GM23338 (cell line): ENCODE results near the gene PRKAR1B. TPM values are rescaled to one million over a fixed set of nuclear protein-coding genes. Genes with fewer than 3 reads are reported as not detected.

Experiments
- ATAC-seq: fragments of 200-7000 bp; cut with Tn5 transposase; 3 replicates; pipeline ENCODE4 v1.9.1; 2020
- DNase-seq: peaks from one replicate; pipeline ENCODE4 v3.0.0-alpha.2; 2015; ENCODE audit warnings: low spot score
- H2AFZ ChIP-seq: fragments of 200-600 bp; sonication (generic); 2 replicates; pipeline ENCODE4 v1.8.0; 2016; ENCODE audit warnings: antibody characterized with exemption, mild to moderate bottlenecking, moderate library complexity
- H3F3A ChIP-seq: fragments of 200-600 bp; sonication (generic); replicated peaks from 2 replicates; pipeline ENCODE4 v1.8.0; 2017; ENCODE audit warnings: antibody characterized with exemption, mixed run types, low read depth
- H3K27ac ChIP-seq: fragments of 200-600 bp; sonication (generic); 2 replicates; pipeline ENCODE4 v1.6.1; 2016; ENCODE audit warnings: low read depth
- H3K27me3 ChIP-seq: fragments of 200-600 bp; sonication (generic); 2 replicates; pipeline ENCODE4 v1.8.0; 2016; ENCODE audit warnings: mild to moderate bottlenecking, mixed run types, moderate library complexity; ENCODE audit not compliant: insufficient read depth
- H3K36me3 ChIP-seq: fragments of 200-600 bp; sonication (generic); 2 replicates; pipeline ENCODE4 v1.8.0; 2016; ENCODE audit warnings: mild to moderate bottlenecking; ENCODE audit not compliant: insufficient read depth
- H3K4me1 ChIP-seq: fragments of 200-600 bp; sonication (generic); 2 replicates; pipeline ENCODE4 v1.8.0; 2016; ENCODE audit warnings: mild to moderate bottlenecking, moderate library complexity; ENCODE audit not compliant: insufficient read depth
- H3K4me2 ChIP-seq: fragments of 200-600 bp; sonication (generic); 2 replicates; pipeline ENCODE4 v1.7.1; 2017; ENCODE audit warnings: mixed run types
- H3K4me3 ChIP-seq: fragments of 200-600 bp; sonication (generic); 2 replicates; pipeline ENCODE4 v1.6.1; 2016; ENCODE audit warnings: mixed run types
- H3K79me2 ChIP-seq: fragments of 200-600 bp; sonication (generic); replicated peaks from 2 replicates; pipeline ENCODE4 v1.8.0; 2017; ENCODE audit warnings: mild to moderate bottlenecking; ENCODE audit not compliant: insufficient read depth
- H3K9me2 ChIP-seq: fragments of 200-600 bp; sonication (generic); 2 replicates; pipeline ENCODE4 v1.8.0; 2017; ENCODE audit not compliant: insufficient read depth
- H4K20me1 ChIP-seq: fragments of 200-600 bp; sonication (generic); replicated peaks from 2 replicates; pipeline ENCODE4 v1.8.0; 2017; ENCODE audit warnings: mild to moderate bottlenecking; ENCODE audit not compliant: insufficient read depth
- H3K27ac Mint-ChIP-seq: 2 replicates; pipeline ENCODE4 v1.8.0; 2020; ENCODE audit warnings: inconsistent platforms, mild to moderate bottlenecking, moderate library complexity, mixed read lengths
- H3K27me3 Mint-ChIP-seq: 3 replicates; pipeline ENCODE4 v1.8.0; 2022; ENCODE audit warnings: low read depth, mild to moderate bottlenecking, moderate library complexity, mixed read lengths, inconsistent platforms; ENCODE audit not compliant: insufficient read depth, poor library complexity
- H3K36me3 Mint-ChIP-seq: 3 replicates; pipeline ENCODE4 v1.8.0; 2021; ENCODE audit warnings: low read depth, mild to moderate bottlenecking, inconsistent platforms, moderate library complexity, mixed read lengths
- H3K4me1 Mint-ChIP-seq: 3 replicates; pipeline ENCODE4 v1.8.0; 2020; ENCODE audit warnings: mild to moderate bottlenecking, inconsistent platforms, mixed read lengths
- H3K4me3 Mint-ChIP-seq: 3 replicates; pipeline ENCODE4 v1.8.0; 2021; ENCODE audit warnings: moderate library complexity, mild to moderate bottlenecking, inconsistent platforms, mixed read lengths
- H3K9me3 Mint-ChIP-seq: 3 replicates; pipeline ENCODE4 v1.8.0; 2020; ENCODE audit warnings: moderate library complexity, mild to moderate bottlenecking, inconsistent platforms, mixed read lengths
- CREB1 ChIP-seq: fragments of 250-450 bp; sonication (Bioruptor Pico); IDR thresholded peaks from 2 replicates; pipeline ENCODE4 v1.5.0; 2020; ENCODE audit warnings: low read depth, mild to moderate bottlenecking, moderate library complexity
- CTCF ChIP-seq, 2 experiments: fragments of 200-600 bp in 1 of 2; sonication (generic) in 1 of 2; conservative IDR thresholded peaks; 2 replicates each; pipeline versions ENCODE4 v1.5.1 to v1.6.1; 2016 to 2017; ENCODE audit warnings: antibody characterized with exemption in 2 of 2, low read depth in 2 of 2, mild to moderate bottlenecking in 2 of 2, moderate library complexity in 1 of 2
- EZH2 ChIP-seq: fragments of 200-600 bp; sonication (generic); IDR thresholded peaks from one replicate; pipeline ENCODE4 v1.8.0; 2017; ENCODE audit warnings: antibody characterized with exemption, mild to moderate bottlenecking, low read depth; ENCODE audit not compliant: unreplicated experiment
- EZH2phosphoT487 ChIP-seq: fragments of 200-600 bp; sonication (generic); IDR thresholded peaks from one replicate; pipeline ENCODE4 v1.8.1; 2018; ENCODE audit warnings: antibody characterized with exemption; ENCODE audit not compliant: unreplicated experiment
- JUNB ChIP-seq: IDR thresholded peaks from one replicate; pipeline ENCODE4 v1.6.1; 2016; ENCODE audit warnings: antibody characterized with exemption; ENCODE audit not compliant: unreplicated experiment
- NANOG ChIP-seq: IDR thresholded peaks from 2 replicates; pipeline ENCODE4 v1.6.1; 2016; ENCODE audit warnings: antibody characterized with exemption, borderline replicate concordance
- POLR2AphosphoS5 ChIP-seq: IDR thresholded peaks from 2 replicates; pipeline ENCODE4 v1.6.1; 2016; ENCODE audit warnings: antibody characterized with exemption, low read depth
- STAT1 ChIP-seq: IDR thresholded peaks from one replicate; pipeline ENCODE4 v1.6.1; 2016; ENCODE audit warnings: antibody characterized with exemption; ENCODE audit not compliant: unreplicated experiment
- ZNF114 ChIP-seq: fragments of 250-450 bp; sonication (Bioruptor Pico); IDR thresholded peaks from 2 replicates; pipeline ENCODE4 v1.5.0; 2020; ENCODE audit warnings: mild to moderate bottlenecking, moderate library complexity
- ZNF331 ChIP-seq: fragments of 250-450 bp; sonication (Bioruptor Pico); IDR thresholded peaks from 2 replicates; pipeline ENCODE4 v1.5.0; 2020; ENCODE audit warnings: low read depth, mild to moderate bottlenecking, moderate library complexity
- polyA plus RNA-seq: library from polyadenylated mRNA; unstranded; fragments of >200 nt; fragmentation: Nextera tagmentation; extraction: Ambion mirVana; gene quantifications from 2 replicates; pipeline ENCODE4 v1.2.1, GENCODE V29; 2016
- total RNA-seq: library from RNA; depleted of rRNA; stranded (reverse); fragments of >200 nt; shearing (Covaris generic); gene quantifications from 2 replicates; pipeline ENCODE4 v1.2.3, GENCODE V29; 2014
- TF ChIP-seq, protein P1 (sequence below): IDR thresholded peaks from 2 replicates; pipeline ENCODE4 v1.6.1; 2016; ENCODE audit warnings: antibody characterized with exemption
- TF ChIP-seq, protein P2 (sequence below): IDR thresholded peaks from one replicate; pipeline ENCODE4 v1.6.1; 2018; ENCODE audit warnings: antibody characterized with exemption; ENCODE audit not compliant: unreplicated experiment
- TF ChIP-seq, protein P3 (sequence below): fragments of 250-450 bp; sonication (Bioruptor Pico); IDR thresholded peaks from 2 replicates; pipeline ENCODE4 v1.5.0; 2020; ENCODE audit warnings: mild to moderate bottlenecking, moderate library complexity

Gene PRKAR1B
- total and polyA plus RNA-seq, 2 experiments from 2014 or later = 35.7 to 36.7 TPM

DNA sequence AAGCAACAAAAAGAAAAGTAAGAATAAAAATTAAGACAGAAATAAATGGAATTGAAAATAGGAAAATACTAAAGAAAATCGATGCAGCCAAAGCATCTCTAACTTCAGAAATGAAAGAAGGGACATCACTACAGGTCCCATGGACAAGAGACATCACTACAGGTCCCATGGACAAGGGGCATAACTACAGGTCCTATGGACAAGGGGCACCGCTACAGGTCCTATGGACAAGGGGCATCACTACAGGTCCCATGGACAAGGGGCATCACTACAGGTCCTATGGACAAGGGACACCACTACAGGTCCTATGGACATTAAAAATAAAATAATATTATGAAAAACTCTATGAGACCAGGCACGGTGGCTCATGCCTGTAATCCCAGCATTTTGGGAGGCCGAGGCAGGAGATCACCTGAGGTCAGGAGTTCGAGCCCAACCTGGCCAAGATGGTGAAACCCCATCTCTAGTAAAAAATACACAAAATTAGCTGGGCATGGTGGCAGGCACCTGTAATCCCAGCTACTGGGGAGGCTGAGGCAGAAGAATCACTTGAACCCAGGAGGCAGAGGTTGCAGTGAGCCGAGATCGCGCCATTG is 101.6 kb downstream of the PRKAR1B start:
- H3K4me3 ChIP-seq = no peak overlapping the region
- H3K9me3 Mint-ChIP-seq = peaks cover 42% of the 10 kb centered on the region
- H3K27me3 Mint-ChIP-seq = peaks cover 2% of the 10 kb centered on the region

More for the DNA sequence above, 101.6 kb downstream of the PRKAR1B start:
- no peaks in the 10 kb centered on the region for H3F3A ChIP-seq
- no peaks in the 10 kb centered on the region for H3K27me3 ChIP-seq
- H3K9me2 ChIP-seq = 0 out of 2 replicates have a peak, but pooled peaks cover 4% of the 10 kb centered on the region
- peaks cover 20% of the 10 kb centered on the region; the same call in 2 of the 3 replicates for H3K4me1 Mint-ChIP-seq
- no peak overlapping the region for H3K4me3 Mint-ChIP-seq
- TF ChIP-seq, protein P1, sequence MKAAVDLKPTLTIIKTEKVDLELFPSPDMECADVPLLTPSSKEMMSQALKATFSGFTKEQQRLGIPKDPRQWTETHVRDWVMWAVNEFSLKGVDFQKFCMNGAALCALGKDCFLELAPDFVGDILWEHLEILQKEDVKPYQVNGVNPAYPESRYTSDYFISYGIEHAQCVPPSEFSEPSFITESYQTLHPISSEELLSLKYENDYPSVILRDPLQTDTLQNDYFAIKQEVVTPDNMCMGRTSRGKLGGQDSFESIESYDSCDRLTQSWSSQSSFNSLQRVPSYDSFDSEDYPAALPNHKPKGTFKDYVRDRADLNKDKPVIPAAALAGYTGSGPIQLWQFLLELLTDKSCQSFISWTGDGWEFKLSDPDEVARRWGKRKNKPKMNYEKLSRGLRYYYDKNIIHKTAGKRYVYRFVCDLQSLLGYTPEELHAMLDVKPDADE = no peak
- TF ChIP-seq CREB1 (CRISPR knock-in tag) (no peak), ZNF331 (CRISPR knock-in tag) (no peak), ZNF114 (no peak), CTCF (conservative IDR thresholded peaks at IDR 0.05; ENCODE audit: low read depth in 2 of 2) (no peak), EZH2 (no peak), POLR2AphosphoS5 (no peak), JUNB (no peak), NANOG (no peak), STAT1 (no peak), EZH2phosphoT487 (no peak)
- TF ChIP-seq, protein P2, sequence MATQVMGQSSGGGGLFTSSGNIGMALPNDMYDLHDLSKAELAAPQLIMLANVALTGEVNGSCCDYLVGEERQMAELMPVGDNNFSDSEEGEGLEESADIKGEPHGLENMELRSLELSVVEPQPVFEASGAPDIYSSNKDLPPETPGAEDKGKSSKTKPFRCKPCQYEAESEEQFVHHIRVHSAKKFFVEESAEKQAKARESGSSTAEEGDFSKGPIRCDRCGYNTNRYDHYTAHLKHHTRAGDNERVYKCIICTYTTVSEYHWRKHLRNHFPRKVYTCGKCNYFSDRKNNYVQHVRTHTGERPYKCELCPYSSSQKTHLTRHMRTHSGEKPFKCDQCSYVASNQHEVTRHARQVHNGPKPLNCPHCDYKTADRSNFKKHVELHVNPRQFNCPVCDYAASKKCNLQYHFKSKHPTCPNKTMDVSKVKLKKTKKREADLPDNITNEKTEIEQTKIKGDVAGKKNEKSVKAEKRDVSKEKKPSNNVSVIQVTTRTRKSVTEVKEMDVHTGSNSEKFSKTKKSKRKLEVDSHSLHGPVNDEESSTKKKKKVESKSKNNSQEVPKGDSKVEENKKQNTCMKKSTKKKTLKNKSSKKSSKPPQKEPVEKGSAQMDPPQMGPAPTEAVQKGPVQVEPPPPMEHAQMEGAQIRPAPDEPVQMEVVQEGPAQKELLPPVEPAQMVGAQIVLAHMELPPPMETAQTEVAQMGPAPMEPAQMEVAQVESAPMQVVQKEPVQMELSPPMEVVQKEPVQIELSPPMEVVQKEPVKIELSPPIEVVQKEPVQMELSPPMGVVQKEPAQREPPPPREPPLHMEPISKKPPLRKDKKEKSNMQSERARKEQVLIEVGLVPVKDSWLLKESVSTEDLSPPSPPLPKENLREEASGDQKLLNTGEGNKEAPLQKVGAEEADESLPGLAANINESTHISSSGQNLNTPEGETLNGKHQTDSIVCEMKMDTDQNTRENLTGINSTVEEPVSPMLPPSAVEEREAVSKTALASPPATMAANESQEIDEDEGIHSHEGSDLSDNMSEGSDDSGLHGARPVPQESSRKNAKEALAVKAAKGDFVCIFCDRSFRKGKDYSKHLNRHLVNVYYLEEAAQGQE = no peak
- TF ChIP-seq, protein P3, sequence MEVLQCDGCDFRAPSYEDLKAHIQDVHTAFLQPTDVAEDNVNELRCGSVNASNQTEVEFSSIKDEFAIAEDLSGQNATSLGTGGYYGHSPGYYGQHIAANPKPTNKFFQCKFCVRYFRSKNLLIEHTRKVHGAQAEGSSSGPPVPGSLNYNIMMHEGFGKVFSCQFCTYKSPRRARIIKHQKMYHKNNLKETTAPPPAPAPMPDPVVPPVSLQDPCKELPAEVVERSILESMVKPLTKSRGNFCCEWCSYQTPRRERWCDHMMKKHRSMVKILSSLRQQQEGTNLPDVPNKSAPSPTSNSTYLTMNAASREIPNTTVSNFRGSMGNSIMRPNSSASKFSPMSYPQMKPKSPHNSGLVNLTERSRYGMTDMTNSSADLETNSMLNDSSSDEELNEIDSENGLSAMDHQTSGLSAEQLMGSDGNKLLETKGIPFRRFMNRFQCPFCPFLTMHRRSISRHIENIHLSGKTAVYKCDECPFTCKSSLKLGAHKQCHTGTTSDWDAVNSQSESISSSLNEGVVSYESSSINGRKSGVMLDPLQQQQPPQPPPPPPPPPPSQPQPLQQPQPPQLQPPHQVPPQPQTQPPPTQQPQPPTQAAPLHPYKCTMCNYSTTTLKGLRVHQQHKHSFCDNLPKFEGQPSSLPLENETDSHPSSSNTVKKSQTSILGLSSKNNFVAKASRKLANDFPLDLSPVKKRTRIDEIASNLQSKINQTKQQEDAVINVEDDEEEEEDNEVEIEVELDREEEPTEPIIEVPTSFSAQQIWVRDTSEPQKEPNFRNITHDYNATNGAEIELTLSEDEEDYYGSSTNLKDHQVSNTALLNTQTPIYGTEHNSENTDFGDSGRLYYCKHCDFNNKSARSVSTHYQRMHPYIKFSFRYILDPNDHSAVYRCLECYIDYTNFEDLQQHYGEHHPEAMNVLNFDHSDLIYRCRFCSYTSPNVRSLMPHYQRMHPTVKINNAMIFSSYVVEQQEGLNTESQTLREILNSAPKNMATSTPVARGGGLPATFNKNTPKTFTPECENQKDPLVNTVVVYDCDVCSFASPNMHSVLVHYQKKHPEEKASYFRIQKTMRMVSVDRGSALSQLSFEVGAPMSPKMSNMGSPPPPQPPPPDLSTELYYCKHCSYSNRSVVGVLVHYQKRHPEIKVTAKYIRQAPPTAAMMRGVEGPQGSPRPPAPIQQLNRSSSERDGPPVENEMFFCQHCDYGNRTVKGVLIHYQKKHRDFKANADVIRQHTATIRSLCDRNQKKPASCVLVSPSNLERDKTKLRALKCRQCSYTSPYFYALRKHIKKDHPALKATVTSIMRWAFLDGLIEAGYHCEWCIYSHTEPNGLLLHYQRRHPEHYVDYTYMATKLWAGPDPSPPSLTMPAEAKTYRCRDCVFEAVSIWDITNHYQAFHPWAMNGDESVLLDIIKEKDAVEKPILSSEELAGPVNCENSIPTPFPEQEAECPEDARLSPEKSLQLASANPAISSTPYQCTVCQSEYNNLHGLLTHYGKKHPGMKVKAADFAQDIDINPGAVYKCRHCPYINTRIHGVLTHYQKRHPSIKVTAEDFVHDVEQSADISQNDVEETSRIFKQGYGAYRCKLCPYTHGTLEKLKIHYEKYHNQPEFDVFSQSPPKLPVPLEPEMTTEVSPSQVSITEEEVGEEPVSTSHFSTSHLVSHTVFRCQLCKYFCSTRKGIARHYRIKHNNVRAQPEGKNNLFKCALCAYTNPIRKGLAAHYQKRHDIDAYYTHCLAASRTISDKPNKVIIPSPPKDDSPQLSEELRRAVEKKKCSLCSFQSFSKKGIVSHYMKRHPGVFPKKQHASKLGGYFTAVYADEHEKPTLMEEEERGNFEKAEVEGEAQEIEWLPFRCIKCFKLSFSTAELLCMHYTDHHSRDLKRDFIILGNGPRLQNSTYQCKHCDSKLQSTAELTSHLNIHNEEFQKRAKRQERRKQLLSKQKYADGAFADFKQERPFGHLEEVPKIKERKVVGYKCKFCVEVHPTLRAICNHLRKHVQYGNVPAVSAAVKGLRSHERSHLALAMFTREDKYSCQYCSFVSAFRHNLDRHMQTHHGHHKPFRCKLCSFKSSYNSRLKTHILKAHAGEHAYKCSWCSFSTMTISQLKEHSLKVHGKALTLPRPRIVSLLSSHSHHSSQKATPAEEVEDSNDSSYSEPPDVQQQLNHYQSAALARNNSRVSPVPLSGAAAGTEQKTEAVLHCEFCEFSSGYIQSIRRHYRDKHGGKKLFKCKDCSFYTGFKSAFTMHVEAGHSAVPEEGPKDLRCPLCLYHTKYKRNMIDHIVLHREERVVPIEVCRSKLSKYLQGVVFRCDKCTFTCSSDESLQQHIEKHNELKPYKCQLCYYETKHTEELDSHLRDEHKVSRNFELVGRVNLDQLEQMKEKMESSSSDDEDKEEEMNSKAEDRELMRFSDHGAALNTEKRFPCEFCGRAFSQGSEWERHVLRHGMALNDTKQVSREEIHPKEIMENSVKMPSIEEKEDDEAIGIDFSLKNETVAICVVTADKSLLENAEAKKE (CRISPR knock-in tag) = no peak
- no peak overlapping the region for H3K4me2 ChIP-seq
- no peak for ATAC-seq
- H4K20me1 ChIP-seq = no peaks in the 10 kb centered on the region
- peaks cover 10% of the 10 kb centered on the region for H3K4me1 ChIP-seq
- no peak for DNase-seq
- H3K79me2 ChIP-seq = peaks cover 40% of the 10 kb centered on the region
- no peak overlapping the region for H3K27ac Mint-ChIP-seq
- no peak overlapping the region for H3K27ac ChIP-seq
- peaks cover 55% of the 10 kb centered on the region for H3K36me3 Mint-ChIP-seq
- no peak overlapping the region for H2AFZ ChIP-seq
- H3K36me3 ChIP-seq = peaks cover 7% of the 10 kb centered on the region; the same call in 1 of the 2 replicates
